GM12878 (cell line): Measurements from ENCODE around the gene RER1. TPM values are rescaled to one million over a fixed set of nuclear protein-coding genes. Genes with fewer than 3 reads are reported as not detected.

Source experiments
- ATAC-seq: fragments of 200-7000 bp; cut with Tn5 transposase; 3 replicates; pipeline ENCODE4 v1.9.1; 2020; ENCODE audit warnings: mild to moderate bottlenecking, moderate library complexity
- BruUV-seq: library from RNA; stranded (reverse); fragments of 400-500 nt; replicated peaks from 2 replicates; lab custom pipeline; 2021; lab: Mats Ljungman, UMichigan
- CTCF ChIA-PET: fragments of 300-600 bp; sonication (Branson Sonifier 250); formaldehyde crosslinking; extraction: SDS; loops from one replicate; lab custom pipeline; 2021; ENCODE audit warnings: inconsistent platforms; lab: Yijun Ruan, JAX
- POLR2A ChIA-PET: fragments of 350-600 bp; formaldehyde crosslinking; extraction: SDS; loops from one replicate; lab custom pipeline; 2021; ENCODE audit warnings: inconsistent platforms; lab: Charles Lee
- RAD21 ChIA-PET: fragments of 300-600 bp; sonication (Branson Sonifier 250); formaldehyde crosslinking; loops from one replicate; lab custom pipeline; 2023; ENCODE audit warnings: antibody characterized with exemption; ENCODE audit not compliant: unreplicated experiment; lab: Charles Lee
- SMC1A ChIA-PET: fragments of 300-600 bp; sonication (Branson Sonifier 250); formaldehyde crosslinking; loops from one replicate; lab custom pipeline; 2023; ENCODE audit not compliant: unreplicated experiment, uncharacterized antibody; lab: Charles Lee
- DNase-seq: peaks from one replicate; pipeline ENCODE4 v3.0.0-alpha.2; 2011; ENCODE audit warnings: low read depth, low spot score
- FAIRE-seq: peaks from 3 replicates; lab custom pipeline; 2011; peaks lifted over from hg19 to GRCh38; lab: Jason Lieb, UNC
- H2AFZ ChIP-seq: 2 replicates; pipeline ENCODE4 v1.6.0; 2011; ENCODE audit warnings: low read depth, low read length, control low read depth; ENCODE audit not compliant: control insufficient read depth
- H3K27ac ChIP-seq: 2 replicates; pipeline ENCODE4 v1.5.1; 2011; ENCODE audit warnings: control low read depth; ENCODE audit not compliant: control insufficient read depth, insufficient read depth
- H3K27me3 ChIP-seq, 2 experiments: replicated peaks in 1 of 2; 2 replicates each; pipeline versions ENCODE4 v1.6.0 to v1.6.1; 2011; ENCODE audit warnings: low read length in 1 of 2; ENCODE audit not compliant: control insufficient read depth in 2 of 2, insufficient read depth in 2 of 2
- H3K36me3 ChIP-seq, 2 experiments: 2 replicates each; pipeline ENCODE4 v1.5.1; 2011; ENCODE audit warnings: low read length in 1 of 2; ENCODE audit not compliant: control insufficient read depth in 2 of 2, insufficient read depth in 2 of 2
- H3K4me1 ChIP-seq: 2 replicates; pipeline ENCODE4 v1.6.1; 2011; ENCODE audit warnings: mild to moderate bottlenecking, low read length, moderate library complexity, mixed read lengths; ENCODE audit not compliant: control insufficient read depth, insufficient read depth
- H3K4me2 ChIP-seq: 2 replicates; pipeline ENCODE4 v1.6.0; 2011; ENCODE audit warnings: control low read depth; ENCODE audit not compliant: control insufficient read depth, insufficient read depth
- H3K4me3 ChIP-seq: fragments of 200-600 bp; sonication (generic); 2 replicates; pipeline ENCODE4 v1.5.1; 2016
- H3K79me2 ChIP-seq: 2 replicates; pipeline ENCODE4 v1.6.0; 2011; ENCODE audit warnings: low read length; ENCODE audit not compliant: control insufficient read depth, insufficient read depth
- H3K9ac ChIP-seq: 2 replicates; pipeline ENCODE4 v1.8.0; 2011; ENCODE audit warnings: low read length, control low read depth, mixed read lengths; ENCODE audit not compliant: control insufficient read depth, insufficient read depth
- H3K9me3 ChIP-seq: replicated peaks from 3 replicates; pipeline ENCODE4 v1.5.1; 2011; ENCODE audit warnings: mild to moderate bottlenecking, low read length; ENCODE audit not compliant: control insufficient read depth, insufficient read depth
- H4K20me1 ChIP-seq: 2 replicates; pipeline ENCODE4 v1.6.0; 2011; ENCODE audit not compliant: control insufficient read depth, insufficient read depth
- ATF3 ChIP-seq: IDR thresholded peaks from 2 replicates; pipeline ENCODE4 v1.6.1; 2011; ENCODE audit warnings: low read depth, mild to moderate bottlenecking, low read length, moderate library complexity, borderline replicate concordance; ENCODE audit errors: extremely low read depth
- CBFB ChIP-seq: IDR thresholded peaks from 2 replicates; pipeline ENCODE4 v1.6.1; 2016; ENCODE audit warnings: antibody characterized with exemption, low read depth
- CBX3 ChIP-seq: fragments of 200-600 bp; sonication (generic); IDR thresholded peaks from 2 replicates; pipeline ENCODE4 v1.6.1; 2016; ENCODE audit warnings: low read depth, borderline replicate concordance
- IRF4 ChIP-seq: IDR thresholded peaks from 2 replicates; pipeline ENCODE4 v1.6.1; 2011; ENCODE audit warnings: low read depth, low read length
- MAX ChIP-seq: IDR thresholded peaks from 2 replicates; pipeline ENCODE4 v1.6.1; 2012; ENCODE audit warnings: low read depth, low read length, improper control_type of control experiment
- NKRF ChIP-seq: fragments of 450-650 bp; conservative IDR thresholded peaks from 2 replicates; pipeline ENCODE4 v1.6.1; 2017; ENCODE audit warnings: mild to moderate bottlenecking, moderate library complexity
- NR2C1 ChIP-seq: fragments of 450-650 bp; IDR thresholded peaks from 2 replicates; pipeline ENCODE4 v1.6.1; 2017; ENCODE audit warnings: antibody characterized with exemption, mild to moderate bottlenecking, moderate library complexity
- PKNOX1 ChIP-seq: fragments of 450-650 bp; IDR thresholded peaks from 2 replicates; pipeline ENCODE4 v1.6.1; 2016; ENCODE audit warnings: mild to moderate bottlenecking
- RFX5 ChIP-seq: IDR thresholded peaks from 2 replicates; pipeline ENCODE4 v1.6.1; 2011; ENCODE audit warnings: low read depth, low read length, improper control_type of control experiment
- RUNX3 ChIP-seq: IDR thresholded peaks from 2 replicates; pipeline ENCODE4 v1.6.1; 2012; ENCODE audit warnings: low read length, inconsistent platforms
- SMAD1 ChIP-seq: fragments of 450-650 bp; IDR thresholded peaks from 2 replicates; pipeline ENCODE4 v1.6.1; 2018; ENCODE audit warnings: mild to moderate bottlenecking, low read depth; ENCODE audit not compliant: partially characterized antibody
- TBL1XR1 ChIP-seq: IDR thresholded peaks from 2 replicates; pipeline ENCODE4 v1.6.1; 2012; ENCODE audit warnings: low read depth, low read length, improper control_type of control experiment
- TCF12 ChIP-seq: IDR thresholded peaks from 2 replicates; pipeline ENCODE4 v1.6.1; 2011; ENCODE audit warnings: low read depth, mild to moderate bottlenecking, low read length
- USF1 ChIP-seq: IDR thresholded peaks from 2 replicates; pipeline ENCODE4 v1.6.1; 2011; ENCODE audit warnings: borderline replicate concordance, low read depth, mild to moderate bottlenecking, moderate library complexity, mixed read lengths, low read length; ENCODE audit not compliant: insufficient read depth; ENCODE audit errors: extremely low read length
- WGBS: methylation state at CpG from one replicate; pipeline ENCODE4 v1.1.6; 2016; ENCODE audit warnings: low lambda C conversion rate; ENCODE audit not compliant: insufficient replicate concordance, insufficient coverage; ENCODE audit errors: missing lambda C conversion rate; 5-methylcytosine and 5-hydroxymethylcytosine counted together
- in situ Hi-C: fragments of 300-500 bp; cut with MboI; formaldehyde crosslinking; loops from 9 replicates; pipeline ENCODE4 v1.14.3; 2018; ENCODE audit warnings: mixed read lengths
- intact Hi-C: fragments of 100-400 bp; cut with micrococcal nuclease; formaldehyde crosslinking; loops from one replicate; pipeline ENCODE4 v1.14.2; 2022; ENCODE audit not compliant: unreplicated experiment
- polyA plus RNA-seq, 11 experiments: library from polyadenylated mRNA; depleted of rRNA in 4 of 11; unstranded in 6 of 11; stranded (reverse) in 5 of 11; fragments of >200 nt; fragmentation: Nextera tagmentation in 4 of 11; fragmentation: Illumina TruSeq in 1 of 11; extraction: Ambion mirVana in 4 of 11; extraction: Trizol in 1 of 11; gene quantifications; 1 replicate in 1 of 11; 2 replicates in 10 of 11; pipeline versions ENCODE4 v1.2.1 to v1.2.3, GENCODE V29; 2011 to 2016; ENCODE audit warnings: inconsistent platforms in 2 of 11, missing spikeins in 2 of 11, low read depth in 1 of 11
- total RNA-seq, 4 experiments: library from RNA; depleted of rRNA in 3 of 4; stranded (reverse); fragments of >200 nt in 3 of 4; fragmentation: Illumina TruSeq in 1 of 4; extraction: Trizol in 1 of 4; gene quantifications; 2 replicates each; pipeline versions ENCODE4 v1.2.1 to v1.2.3, GENCODE V29; 2013 to 2021

The RER1 gene
- total and polyA plus RNA-seq, 10 of the 15 experiments (the other 5 are each of a cell fraction or from before 2014, with no cell fraction given), result 29.2 to 274 (median 136) TPM

- TF ChIP-seq ATF3 (no peak), TBL1XR1 (no peak), CBX3 (no peak)
- TF ChIP-seq, all 136 proteins: peak for 0
Observed at GRCh38 chr1:2407991-2408275, 16.3 kb downstream of the RER1 start (continued).

- Histone ChIP-seq H3K27ac (no peak overlapping the region), H3K4me3 (no peak overlapping the region), H3K9ac (no peak overlapping the region), H3K9me3 (no peaks in the 10 kb centered on the region), H3K4me1 (peaks cover 4% of the 10 kb centered on the region), H3K79me2 (peaks cover 16% of the 10 kb centered on the region), H3K27me3 (no peaks in the 10 kb centered on the region), H3K4me2 (no peak overlapping the region), H4K20me1 (no peaks in the 10 kb centered on the region), H2AFZ (no peak overlapping the region), H3K36me3 (peaks cover 5 to 12% of the 10 kb centered on the region in 2 experiments)
- no peak for FAIRE-seq
- no peak for DNase-seq
- RAD21 ChIA-PET, result no interaction called here
- intact Hi-C loops, result no loop called here
- BruUV-seq, result no TSS peak
- SMC1A ChIA-PET, result no interaction called here
- POLR2A ChIA-PET, result no interaction called here
- WGBS, result 92% methylated on average over 24 of the region's 24 CpGs
- ATAC-seq, result no peak
- CTCF ChIA-PET, result no interaction called here
- no peak for TF ChIP-seq USF1
- TF ChIP-seq IRF4, result no peak
- no peak for TF ChIP-seq NR2C1
- TF ChIP-seq MAX, result no peak
- TF ChIP-seq PKNOX1, result no peak
- no peak for TF ChIP-seq TBL1XR1
- no peak for TF ChIP-seq NKRF
- no peak for TF ChIP-seq CBFB
- no peak for TF ChIP-seq SMAD1
- no peak for TF ChIP-seq RFX5
- no peak for TF ChIP-seq TCF12
- no peak for TF ChIP-seq RUNX3
- in situ Hi-C loops, result no loop called here
Observed at GRCh38 chr1:2408456-2408855, 16.8 kb downstream of the RER1 start.
